ENCODE data around the gene TAS2R4. TPM values are rescaled to one million over a fixed set of nuclear protein-coding genes. Genes with fewer than 3 reads are reported as not detected.
"Not testable (repeated sequence)": the region's sequence is repeated elsewhere in the genome, so short reads cannot be mapped to it uniquely, and the experiment has no call there.

TAS2R4 gene
- total RNA-seq, 1 donor from 2014 or later = 0.25 TPM

DNA sequence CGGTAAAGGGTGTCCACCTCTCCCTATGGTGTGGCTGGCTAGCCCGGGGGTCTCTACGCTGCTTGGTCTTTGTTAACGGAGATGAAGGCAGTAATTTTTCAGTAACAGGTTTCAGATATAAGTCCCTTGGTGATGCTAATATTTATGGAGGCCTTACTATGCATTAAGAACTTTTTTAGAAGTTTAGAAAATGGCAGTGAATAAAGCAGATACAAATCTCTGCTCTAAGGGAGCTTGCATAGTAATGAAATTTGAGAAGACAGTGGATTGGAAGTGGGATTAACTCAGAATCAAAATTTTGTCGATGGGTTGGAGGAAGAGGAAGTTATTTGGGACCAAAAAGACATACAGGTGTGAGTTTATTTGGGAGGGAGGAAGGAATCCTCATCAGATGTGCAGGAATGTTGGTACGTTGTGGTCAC lies 37.9 kb upstream of the TAS2R4 start:
- Histone ChIP-seq H3K27ac (replicated peaks) (peak overlapping the region; percentile 89), H3K4me3 (peak overlapping the region; percentile 84), H3K27me3 (ENCODE audit: low read depth) (no peaks in the 10 kb centered on the region), H3K36me3 (peaks cover 42% of the 10 kb centered on the region), H3K9me3 (replicated peaks) (no peaks in the 10 kb centered on the region), H3K4me1 (peaks cover 37% of the 10 kb centered on the region)
- TF ChIP-seq CTCF (IDR thresholded peaks at IDR 0.05; ENCODE audit: borderline replicate concordance) = no peak
- no peak for DNase-seq
- intact Hi-C loops (cut with micrococcal nuclease) = loop anchor here (10.0 kb wide), 1 partner anchor 84 kb away; no protein-coding TSS in a partner anchor

DNA sequence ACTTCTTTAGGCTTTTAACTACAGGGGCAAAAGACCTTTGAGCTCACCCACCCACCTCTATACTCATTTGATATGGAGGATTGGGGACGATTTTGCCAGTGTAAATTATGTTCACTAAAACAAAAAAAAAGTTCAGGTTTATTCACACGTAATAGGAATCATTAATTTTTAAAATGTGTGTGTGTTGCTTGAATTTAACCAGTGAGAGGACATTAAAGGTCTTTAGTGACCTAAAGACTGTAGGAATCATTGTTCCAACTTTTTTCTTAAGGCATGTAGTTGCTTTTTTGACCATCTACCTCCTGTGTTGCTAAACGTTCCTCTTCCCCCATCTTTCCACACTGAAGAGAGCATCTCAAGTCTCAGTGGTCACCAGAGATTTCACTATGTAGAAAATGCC lies 37.2 kb upstream of the TAS2R4 start:
- H3K27me3 ChIP-seq (ENCODE audit: low read depth) = no peaks in the 10 kb centered on the region
- peaks cover 48% of the 10 kb centered on the region for H3K36me3 ChIP-seq
- no peak for TF ChIP-seq CTCF (IDR thresholded peaks at IDR 0.05; ENCODE audit: borderline replicate concordance)
- peak overlapping the region; percentile 84 for H3K4me3 ChIP-seq
- intact Hi-C loops (cut with micrococcal nuclease) = loop anchor here (10.0 kb wide), 1 partner anchor 84 kb away; no protein-coding TSS in a partner anchor
- peaks cover 37% of the 10 kb centered on the region for H3K4me1 ChIP-seq
- no peaks in the 10 kb centered on the region for H3K9me3 ChIP-seq (replicated peaks)
- DNase-seq = no peak
- H3K27ac ChIP-seq (replicated peaks) = no peak overlapping the region

- TF ChIP-seq CTCF (IDR thresholded peaks at IDR 0.05; ENCODE audit: borderline replicate concordance) = no peak
- peaks cover 78% of the 10 kb centered on the region for H3K36me3 ChIP-seq
- H3K9me3 ChIP-seq (replicated peaks) = no peaks in the 10 kb centered on the region
- no peak for DNase-seq
- peaks cover 34% of the 10 kb centered on the region for H3K4me1 ChIP-seq
- no peak overlapping the region for H3K4me3 ChIP-seq
- intact Hi-C loops (cut with micrococcal nuclease) = no loop called here
- no peak overlapping the region for H3K27ac ChIP-seq (replicated peaks)
- H3K27me3 ChIP-seq (ENCODE audit: low read depth) = no peaks in the 10 kb centered on the region
Observed at GRCh38 chr7:141742229-141742628, 34.2 kb upstream of the TAS2R4 start.

GRCh38 chr7:141744131-141744530 lies 32.3 kb upstream of the TAS2R4 start:
- Histone ChIP-seq H3K9me3 (replicated peaks) (no peaks in the 10 kb centered on the region), H3K4me3 (no peak overlapping the region), H3K27ac (replicated peaks) (no peak overlapping the region), H3K27me3 (ENCODE audit: low read depth) (no peaks in the 10 kb centered on the region), H3K4me1 (peaks cover 18% of the 10 kb centered on the region), H3K36me3 (peaks cover 97% of the 10 kb centered on the region)
- no peak for TF ChIP-seq CTCF (IDR thresholded peaks at IDR 0.05; ENCODE audit: borderline replicate concordance)
- intact Hi-C loops (cut with micrococcal nuclease) = no loop called here
- DNase-seq = no peak

DNA sequence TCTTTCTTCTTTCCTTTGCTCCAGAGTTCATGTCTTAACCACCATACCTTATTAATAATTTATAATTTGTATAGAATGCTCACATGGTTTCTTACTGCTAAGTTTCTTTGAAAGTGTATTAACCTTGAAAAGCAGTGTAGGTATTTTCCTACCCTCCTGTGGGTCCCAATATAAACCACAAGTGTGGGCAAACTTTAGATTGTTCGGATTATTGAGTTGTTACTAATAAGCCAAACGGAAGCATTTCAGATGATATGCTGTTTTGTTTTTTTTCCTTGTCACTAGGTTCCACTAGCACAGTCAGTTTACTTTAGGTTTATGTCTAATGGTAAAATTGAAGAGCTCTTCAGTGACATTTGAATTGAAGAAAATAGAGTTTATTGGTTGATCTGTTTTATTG lies 28.1 kb upstream of the TAS2R4 start:
- H3K4me3 ChIP-seq = no peak overlapping the region
- intact Hi-C loops (cut with micrococcal nuclease) = no loop called here
- H3K4me1 ChIP-seq = no peaks in the 10 kb centered on the region
- H3K27me3 ChIP-seq (ENCODE audit: low read depth) = no peaks in the 10 kb centered on the region
- DNase-seq = no peak
- H3K9me3 ChIP-seq (replicated peaks) = peaks cover 33% of the 10 kb centered on the region
- TF ChIP-seq CTCF (IDR thresholded peaks at IDR 0.05; ENCODE audit: borderline replicate concordance) = no peak
- peaks cover 100% of the 10 kb centered on the region for H3K36me3 ChIP-seq
- no peak overlapping the region for H3K27ac ChIP-seq (replicated peaks)

DNA sequence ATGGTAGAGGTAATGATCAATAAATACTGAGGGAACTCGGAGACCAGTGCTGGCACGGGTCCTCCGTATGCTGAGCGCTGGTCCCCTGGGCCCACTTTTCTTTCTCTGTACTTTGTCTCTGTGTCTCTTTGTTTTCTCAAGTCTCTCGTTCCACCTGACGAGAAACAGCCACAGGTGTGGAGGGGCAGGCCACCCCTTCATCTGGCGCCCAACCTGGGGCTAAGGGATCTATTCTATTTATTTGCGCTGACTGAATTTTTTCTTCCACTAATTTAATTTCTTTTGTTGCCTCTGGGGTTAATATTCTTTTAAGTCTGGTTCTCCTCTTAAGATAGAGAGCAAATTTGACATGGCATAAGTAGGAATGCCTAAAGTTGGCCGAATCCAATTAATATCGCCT lies 24.6 kb upstream of the TAS2R4 start:
- H3K27ac ChIP-seq (replicated peaks); H3K27me3 ChIP-seq (ENCODE audit: low read depth); intact Hi-C loops (cut with micrococcal nuclease); DNase-seq; H3K4me3 ChIP-seq; H3K4me1 ChIP-seq: not testable (repeated sequence)
- peaks cover 33% of the 10 kb centered on the region for H3K9me3 ChIP-seq (replicated peaks)
- H3K36me3 ChIP-seq = peaks cover 96% of the 10 kb centered on the region
